SKM-1 (cell line): ENCODE results near the gene KRT75.
"Not testable (repeated sequence)": the region's sequence is repeated elsewhere in the genome, so short reads cannot be mapped to it uniquely, and the experiment has no call there.

Experiments
- DNase-seq: peaks from one replicate; lab custom pipeline; 2025; ENCODE audit not compliant: unreplicated experiment; lab: John Stamatoyannopoulos, UW

Gene KRT75

DNA sequence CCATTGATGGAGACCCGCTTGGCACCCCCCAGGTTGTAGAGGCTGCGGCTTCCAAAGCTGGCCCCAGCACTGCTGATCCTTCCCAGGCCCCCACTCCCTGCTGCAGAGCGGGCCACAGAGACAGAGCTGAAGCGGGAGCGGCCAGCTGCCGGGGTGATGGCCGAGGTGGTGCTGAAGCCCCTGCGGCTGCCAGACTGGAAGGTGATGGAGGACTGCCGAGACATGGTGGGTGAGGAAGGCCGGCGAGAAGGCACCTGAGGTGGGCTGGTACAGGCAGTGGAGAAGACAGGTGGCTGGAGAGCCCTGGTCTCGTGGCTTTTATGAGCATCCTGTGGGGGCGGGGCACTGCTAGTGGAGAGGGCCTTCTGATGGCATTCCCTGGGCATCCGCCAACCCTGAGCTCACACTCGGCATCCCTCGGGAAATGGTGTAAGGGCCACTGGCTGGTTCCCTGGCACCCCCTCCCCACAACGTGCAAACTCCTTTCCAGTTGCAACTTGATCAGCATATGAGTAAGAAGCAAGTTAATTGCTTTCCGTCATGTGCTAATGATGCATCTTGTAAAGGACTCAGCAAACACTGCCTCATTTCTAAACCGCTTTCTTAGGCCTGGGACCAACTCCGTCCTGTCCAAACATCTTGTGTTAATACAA is at the start of gene KRT75:
Gene KRT75 (minus strand): TSS at position 291 of the 653 bp plus-strand sequence. CDS start 67 bp downstream, at position 224.
- DNase-seq = no peak

DNA sequence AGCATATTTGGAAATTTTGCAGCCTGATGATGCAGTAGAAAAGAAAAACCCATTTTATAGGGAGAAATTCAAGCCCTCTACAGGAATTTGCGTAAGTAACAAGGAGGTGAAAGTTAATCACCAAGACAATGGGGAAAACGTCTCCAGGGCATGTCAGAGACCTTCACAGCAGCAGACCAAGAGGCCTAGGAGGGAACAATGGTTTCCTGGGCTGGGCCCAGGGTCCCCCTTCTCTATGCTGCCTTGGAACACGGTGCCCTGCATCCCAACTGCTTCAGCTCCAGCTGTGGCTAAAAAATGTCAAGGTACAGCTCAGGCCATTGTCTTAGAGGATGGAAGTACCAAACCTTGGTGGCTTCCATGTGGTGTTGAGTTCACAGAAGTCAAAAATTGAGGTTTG is 45.9 kb upstream of the KRT75 start:
- no peak for DNase-seq

DNA sequence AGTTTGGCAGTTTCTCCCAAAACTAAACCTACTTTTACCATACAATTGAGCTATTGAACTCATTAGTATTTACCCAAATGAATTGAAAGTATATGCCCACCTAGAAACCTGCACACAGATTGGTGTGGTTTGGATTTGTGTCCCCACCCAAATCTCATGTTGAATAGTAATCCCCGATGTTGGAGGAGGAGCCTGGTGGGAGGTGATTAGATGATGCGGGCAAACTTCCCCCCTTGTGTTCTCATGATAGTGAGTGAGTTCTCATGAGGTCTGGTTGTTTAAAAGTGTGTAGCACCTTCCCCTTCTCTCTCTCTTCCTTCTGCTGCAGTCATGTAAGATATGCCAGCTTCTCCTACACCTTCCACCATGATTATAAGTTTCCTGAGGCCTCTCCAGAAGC is 43.5 kb upstream of the KRT75 start:
- no peak for DNase-seq

DNA sequence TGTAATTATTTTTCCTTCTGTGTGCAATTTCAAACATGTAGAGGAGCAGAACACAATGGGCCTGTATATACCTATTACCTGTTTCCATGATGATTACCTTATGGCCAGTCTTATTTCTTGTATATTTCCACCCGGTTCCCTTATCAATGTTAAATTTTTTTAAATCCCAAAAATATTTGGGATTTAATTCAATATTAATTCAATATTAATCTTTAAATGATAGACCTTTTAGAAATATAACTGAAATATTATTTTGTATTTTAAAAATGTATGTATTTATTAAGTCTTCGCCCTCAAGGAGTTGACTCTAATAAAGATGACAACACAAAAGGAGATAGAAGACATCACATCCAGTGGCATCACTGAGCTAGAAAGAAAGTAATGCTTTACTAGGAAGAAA is 40.0 kb upstream of the KRT75 start:
- no peak for DNase-seq

DNA sequence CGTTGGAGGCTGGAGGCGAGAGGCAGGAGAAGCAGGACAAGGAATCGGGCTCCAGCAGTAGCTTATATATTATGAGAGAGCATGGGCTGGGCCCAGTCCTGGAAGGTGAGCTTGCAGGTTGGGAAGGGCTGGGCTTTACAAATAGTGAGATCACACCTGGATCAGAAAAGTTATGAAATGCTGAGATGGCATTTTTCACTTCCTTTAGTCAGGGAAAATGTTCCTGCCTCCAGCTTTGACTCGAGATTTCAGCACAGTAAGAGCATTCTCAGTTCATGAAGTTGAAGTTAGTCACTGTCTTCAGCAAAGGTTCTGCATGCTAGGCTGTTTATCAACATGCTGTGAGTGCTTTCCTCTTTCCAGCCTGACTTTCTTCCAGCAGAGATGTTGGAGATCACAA is 39.6 kb upstream of the KRT75 start, which contains the start of gene KRT6C:
Gene KRT6C (minus strand): TSS at position 38 of the 400 bp plus-strand sequence. CDS start 68 bp downstream, outside the sequence.
- DNase-seq = no peak

DNA sequence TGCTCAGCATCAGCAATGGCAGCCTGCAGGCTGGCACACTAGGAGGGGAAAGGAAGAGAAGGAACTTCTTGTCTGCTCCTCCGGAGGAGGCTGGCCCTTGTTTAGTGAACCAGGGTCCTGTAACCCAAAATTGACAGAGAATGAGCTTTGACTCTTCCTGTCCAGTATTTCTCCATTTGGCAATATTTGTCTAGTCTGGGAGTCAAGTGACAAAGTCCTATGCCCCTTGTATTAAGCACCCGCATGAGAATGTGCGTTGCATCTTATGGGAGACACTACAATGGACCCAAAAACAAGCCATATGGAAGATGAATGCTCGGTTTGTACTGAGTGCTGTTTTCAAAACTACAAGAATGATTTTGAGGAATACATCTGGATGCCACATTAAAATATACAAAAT is 35.7 kb upstream of the KRT75 start:
- DNase-seq = no peak

DNA sequence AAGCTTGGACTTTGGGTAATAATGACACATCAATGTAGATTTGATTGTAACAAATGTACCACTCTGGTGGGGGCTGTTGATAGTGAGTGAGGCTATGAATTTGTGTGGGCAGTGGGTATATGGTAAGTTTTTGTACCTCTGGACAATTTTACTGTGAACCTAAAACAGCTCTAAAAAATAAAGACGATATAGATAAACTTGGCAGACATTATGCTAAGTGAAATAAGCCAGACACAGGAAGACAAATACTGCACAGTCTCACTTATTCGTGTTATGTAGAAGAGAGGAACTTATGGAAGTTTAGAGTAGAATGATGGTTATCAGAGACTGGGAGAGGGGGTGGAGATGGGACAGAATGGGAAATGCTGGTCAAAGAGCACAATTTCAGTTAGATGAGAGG is 30.7 kb upstream of the KRT75 start:
- no peak for DNase-seq

DNA sequence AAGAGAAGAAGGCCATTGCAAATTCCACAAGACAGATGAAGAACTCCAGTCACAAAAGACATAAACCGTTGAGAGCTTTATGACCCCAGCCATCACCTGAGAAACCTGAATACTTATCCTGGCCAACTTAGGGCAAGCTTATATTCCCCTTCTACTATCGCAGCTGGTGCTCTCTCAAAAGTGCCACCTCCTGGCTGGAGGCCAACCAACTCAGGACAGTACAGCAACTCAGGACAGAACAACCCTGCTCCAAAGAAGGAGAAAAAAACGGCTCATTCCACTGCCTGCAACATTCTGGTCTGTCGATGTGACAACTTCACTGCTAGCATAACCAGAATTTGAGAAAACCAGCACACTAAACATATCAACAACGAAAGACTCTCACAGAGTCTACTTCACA is 27.5 kb upstream of the KRT75 start:
- DNase-seq = no peak

DNA sequence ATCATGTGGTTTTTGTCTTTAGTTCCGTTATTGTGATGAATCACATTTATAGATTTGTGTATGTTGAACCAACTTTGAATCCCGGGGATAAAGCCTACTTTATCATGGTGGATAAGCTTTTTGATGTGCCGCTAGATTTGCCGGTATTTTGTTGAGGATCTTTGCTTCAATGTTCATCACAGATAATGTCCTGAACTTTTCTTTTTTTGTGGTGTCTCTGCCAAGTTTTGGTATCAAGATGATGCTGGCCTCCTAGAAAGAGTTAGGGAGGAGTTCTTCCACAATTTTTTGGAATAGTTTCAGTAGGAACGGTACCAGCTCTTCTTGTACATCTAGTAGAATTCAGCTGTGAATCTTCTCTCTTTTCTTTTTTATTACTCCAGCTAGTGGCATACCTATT is 24.7 kb upstream of the KRT75 start:
- DNase-seq = no peak

DNA sequence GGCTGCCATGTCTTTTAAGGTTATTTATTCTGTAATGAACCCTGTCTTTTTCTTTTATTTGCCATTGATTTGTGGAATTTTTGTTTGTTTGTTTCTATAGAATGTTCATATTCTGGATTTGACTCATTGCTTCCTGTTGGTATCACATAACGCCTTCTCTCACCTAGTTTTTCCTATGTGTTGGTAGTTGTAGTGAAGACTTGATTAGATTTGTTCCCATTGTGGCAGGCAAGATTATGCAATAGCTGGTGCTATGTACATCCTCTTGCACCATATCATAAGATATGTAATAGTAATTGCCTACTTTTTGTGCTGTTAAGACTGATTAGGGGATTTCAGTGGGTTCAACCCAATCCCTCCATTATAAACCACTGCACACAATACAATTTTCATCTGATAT is 21.6 kb upstream of the KRT75 start:
- no peak for DNase-seq

DNA sequence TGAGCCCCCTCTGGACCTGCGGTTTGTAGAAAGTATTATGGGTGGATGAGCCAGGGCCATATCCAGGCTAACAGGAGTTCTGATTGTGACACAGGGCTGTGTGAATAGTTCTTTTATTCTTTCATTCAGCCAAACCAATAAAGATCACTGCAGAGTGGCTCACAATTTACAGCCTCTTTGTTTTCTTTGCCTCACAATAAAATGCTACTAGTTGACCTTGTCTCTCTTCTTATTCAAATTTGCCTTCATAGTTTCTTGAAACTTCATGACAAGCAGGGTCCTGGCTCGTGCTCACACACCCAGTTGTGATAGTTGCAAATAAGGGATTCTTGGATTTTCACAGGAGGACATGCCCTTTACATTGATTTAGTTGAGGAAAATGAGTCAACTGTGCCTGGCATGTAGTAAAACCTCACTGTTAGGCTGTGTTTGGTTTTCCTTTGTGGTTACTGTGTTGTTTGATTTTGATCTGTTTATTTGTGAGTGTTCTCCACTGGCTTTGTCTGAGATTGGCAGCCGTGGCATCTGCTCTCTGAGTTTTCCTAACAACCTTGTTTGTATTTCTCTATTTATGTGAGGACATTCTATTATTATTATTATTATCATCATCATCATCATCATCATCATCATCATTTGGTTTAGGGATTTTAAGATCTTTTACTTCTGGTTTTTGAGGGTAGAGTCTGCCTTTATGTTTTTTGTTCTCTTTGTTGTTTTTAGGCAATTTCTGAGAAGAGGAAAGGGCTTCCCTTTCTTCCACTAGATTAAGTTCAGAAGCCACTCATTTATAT is 20.4 kb upstream of the KRT75 start:
- DNase-seq = no peak

DNA sequence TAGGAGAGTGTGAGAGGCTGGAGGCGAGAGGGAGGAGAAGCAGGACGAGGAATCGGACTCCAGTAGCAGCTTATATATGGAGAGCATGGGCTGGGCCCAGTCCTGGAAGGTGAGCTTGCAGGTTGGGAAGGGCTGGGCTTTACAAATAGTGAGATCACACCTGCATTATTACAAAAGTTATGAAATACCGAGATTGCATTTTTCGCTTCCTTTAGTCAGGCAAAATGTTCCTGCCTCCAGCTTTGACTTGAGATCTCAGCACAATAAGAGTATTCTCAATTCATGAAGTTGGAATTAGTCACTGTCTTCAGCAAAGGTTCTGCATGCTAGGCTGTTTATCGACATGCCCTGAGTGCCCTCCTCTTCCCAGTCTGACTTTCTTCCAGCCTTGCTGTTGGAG is 17.9 kb upstream of the KRT75 start, which contains the start of gene KRT6B:
Gene KRT6B (minus strand): TSS at position 46 of the 400 bp plus-strand sequence. CDS start 68 bp downstream, outside the sequence.
- no peak for DNase-seq

DNA sequence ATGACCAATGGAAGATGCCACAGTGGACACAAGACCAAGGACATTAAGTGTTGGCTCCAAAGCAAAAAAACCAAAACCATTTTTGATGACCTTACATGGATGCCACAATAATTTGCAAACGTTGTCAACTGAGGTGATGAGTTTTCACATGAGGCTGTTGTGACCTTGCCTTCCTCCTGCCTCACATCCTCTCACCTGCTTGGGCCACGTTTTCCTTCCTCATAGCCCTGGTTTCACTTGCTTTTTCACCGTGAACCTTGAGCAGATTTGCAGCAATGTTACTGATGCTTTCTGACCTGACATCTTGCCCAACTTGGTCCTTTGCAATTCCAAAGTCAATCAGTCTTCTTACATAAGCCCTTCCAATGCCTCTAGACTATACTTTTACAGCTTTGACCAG is 14.1 kb upstream of the KRT75 start:
- no peak for DNase-seq

DNA sequence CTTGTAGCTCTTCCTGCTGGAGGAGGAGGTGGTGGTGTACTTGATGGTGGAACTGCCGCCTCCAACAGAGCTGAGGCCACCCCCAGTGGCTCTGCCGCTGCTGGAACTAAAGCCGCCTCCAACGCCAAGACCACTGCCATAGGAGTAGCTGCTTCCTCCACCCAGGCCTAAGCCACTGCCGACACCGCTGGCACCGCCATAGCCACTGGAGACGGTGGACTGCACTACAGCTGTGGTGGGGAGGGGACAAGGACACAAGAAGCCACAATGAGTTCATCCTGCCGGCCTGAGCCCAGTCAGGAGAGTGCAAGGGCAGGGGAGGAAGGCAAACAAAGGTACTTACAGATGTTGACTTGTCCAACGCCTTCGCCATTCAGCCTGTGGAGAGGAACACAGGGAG is 13.0 kb upstream of the KRT75 start:
- not testable (repeated sequence) for DNase-seq

DNA sequence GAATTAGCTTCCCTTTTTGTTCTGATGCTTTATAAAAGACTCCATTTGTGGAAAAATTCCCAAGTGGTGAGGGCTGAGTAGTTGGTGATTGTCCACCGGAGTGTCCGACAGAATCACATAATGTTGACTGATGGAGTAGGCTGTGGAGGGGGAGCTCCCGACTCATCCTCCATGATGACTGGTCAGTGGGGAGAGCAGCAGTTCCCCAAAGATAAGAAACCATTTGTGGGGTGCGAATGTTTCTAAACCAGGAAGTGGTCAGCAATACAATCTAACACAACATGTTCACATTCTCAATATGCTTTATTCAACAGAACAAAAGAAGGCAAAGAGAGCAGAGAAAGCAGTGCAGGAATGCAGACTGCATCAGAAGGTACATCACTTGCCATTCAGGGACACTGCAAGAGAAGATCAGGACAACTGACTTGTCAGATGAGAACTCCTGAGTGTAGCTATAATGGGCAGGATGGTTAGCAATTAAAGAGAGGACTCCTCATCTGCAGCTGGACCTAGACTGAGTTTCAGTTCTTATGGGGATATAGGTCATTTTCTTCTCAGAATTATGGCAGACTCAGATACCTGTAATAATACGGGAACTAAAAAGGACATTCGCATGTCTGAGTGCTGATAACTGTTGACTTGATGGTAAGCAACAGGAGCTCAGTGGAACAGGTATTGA is 12.3 kb upstream of the KRT75 start:
- DNase-seq = no peak

DNA sequence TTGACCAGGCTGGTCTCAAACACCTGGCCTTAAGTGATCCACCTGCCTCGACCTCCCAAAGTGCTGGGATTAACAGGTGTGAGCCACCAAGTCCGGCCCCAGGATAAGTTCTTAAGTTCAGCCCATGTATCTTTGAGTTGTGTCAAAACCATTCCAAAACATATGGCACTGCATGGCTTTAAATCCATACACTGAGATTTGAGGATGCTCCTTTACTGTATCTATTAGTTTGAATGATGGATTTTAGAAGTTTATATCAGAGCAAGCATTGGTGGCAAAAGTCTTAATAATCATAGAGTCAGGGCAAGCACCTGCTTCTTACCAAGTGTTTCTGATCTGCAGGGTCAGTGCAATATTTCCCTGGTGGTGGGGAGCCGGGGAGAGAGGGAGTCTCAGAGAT is 11.7 kb upstream of the KRT75 start:
- no peak for DNase-seq

DNA sequence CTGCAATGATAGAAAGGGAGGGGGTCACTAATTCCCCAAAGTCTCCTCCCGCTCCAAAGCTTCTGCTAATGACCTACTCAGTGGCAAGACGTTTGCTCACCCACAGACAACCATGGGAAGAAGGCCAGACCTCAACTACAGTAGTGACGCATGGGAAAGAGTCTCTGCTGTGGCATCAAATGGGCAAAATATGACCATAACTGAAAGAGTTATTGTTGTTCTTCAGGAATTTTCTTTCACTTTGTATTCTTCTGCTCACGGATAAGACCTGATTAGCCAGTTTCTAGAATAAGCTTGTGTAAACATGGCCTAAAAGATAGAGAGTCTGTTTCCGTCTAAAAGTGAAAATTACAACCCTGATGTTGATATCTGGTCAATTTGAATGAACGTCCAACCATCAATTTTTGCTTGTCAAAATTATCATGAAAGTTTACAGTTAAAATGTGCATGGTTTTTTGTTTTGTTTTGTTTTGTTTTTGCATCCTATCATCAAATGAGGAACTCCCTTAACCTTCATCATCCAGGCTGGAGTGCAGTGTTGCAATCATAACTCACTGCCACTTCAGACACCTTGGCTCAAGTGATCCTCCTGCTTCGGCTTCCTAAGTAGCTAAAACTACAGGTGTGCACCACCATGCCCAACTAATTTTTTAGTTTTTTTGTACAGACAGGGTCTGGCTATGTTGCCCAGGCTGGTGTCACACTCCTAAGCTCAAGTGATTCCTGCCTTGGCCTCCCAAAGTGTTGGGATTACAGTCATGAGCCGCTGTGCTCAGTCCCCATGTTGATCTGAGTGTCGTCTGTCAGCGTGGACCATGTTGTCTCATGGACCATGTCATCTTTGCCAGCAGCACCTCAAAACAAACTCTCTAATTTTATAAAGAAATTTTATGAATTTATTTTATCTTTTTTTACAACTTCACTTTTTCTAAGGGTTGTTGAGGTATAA is 10.8 kb upstream of the KRT75 start:
- DNase-seq = no peak

DNA sequence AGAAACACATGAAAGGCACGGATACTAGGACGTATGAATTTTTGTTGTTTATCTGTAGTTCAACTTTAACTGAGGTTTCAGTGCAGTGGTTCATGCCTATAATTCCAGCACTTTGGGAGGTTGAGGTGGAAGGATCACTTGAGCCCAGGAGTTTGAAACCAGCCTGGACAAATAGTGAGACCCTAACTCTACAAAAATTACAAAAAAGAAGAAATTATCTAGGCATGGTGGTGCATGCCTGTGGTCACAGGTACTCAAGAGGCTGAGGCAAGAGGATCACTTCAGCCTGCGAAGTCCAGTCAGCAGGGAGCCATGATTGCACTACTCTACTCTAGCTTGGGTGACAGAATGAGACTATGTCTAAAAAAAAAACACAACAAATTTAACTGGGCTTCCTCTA is 9.8 kb upstream of the KRT75 start:
- DNase-seq = no peak

DNA sequence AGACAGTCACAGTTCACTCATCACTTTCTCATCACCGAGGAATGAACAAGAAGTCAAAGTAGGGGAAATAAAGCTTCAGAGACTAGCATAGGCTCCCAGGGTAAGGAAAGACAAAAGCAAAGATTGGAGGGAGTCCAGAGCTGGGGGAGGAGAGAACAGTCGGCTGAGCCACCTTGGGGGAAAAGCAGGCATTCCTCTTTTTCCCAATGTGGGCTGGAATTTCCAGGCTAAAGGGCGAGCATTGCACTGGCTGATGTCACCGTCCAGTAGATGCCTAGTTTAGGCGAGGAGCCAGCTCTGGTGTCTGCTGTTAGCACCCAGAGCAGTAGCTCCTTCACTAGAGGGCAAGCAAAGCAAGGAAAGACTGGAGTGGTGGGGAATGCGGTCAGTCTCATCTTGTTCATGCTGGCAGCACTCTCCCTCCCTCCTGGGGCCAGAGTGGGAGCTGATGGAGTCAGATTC is 8.5 kb upstream of the KRT75 start:
- no peak for DNase-seq

DNA sequence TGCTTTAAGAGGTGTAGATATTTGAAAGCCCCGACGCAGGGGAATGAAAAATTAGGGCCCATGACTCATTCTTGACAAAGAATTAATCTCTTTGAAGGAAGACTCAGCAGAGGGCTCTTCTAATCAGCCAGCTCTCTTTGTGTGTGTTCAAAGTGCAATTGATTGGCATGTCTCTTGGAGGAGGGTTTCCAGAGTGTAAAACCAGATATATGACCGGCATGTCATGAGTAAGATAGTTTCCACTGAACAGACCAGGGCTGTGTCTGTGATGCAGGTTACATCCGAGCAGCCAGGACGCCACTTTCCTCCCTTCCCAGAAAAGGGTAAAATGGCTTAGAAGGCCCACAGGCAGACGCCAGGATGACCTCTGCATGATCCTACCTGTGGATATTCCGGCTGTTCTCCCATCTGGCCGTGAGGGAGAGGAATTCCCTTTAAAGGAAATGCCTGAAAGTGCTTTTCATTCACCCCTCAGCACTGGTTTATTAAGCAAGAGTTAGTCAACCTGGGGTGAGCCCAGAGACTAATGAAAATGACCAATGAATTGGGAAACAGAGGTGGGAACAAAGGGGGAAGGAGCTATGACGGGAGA is 7.2 kb upstream of the KRT75 start:
- DNase-seq = no peak
